DMS 273 (cell line): Measurements from ENCODE around the gene FAM25A.

ENCODE experiments used
- DNase-seq: peaks from one replicate; lab custom pipeline; 2025; ENCODE audit not compliant: unreplicated experiment; lab: John Stamatoyannopoulos, UW

FAM25A gene

GRCh38 chr10:87059401-87059800, 39.3 kb downstream of the FAM25A start:
- DNase-seq: no peak

GRCh38 chr10:87060280-87060928, 40.3 kb downstream of the FAM25A start:
- no peak for DNase-seq

DNA sequence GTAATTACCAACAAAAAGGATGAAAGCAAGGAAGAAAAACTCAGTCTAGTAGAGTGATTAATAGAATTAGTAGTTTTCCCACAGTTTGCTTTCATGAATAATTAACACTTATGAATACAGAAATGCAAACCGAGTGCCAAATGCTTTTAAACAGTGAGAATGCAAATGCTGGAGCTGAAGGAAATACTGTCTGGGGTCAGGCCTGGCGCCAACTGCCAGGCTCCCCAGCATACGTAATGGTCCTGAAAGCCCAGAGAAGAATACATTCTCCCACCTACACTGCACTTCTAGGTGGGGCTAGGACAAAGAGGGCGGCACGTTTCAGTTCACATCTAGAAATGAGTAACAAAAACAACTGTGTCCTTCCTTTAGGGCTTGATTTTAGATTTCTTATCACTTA, 44.6 kb downstream of the FAM25A start:
- no peak for DNase-seq

GRCh38 chr10:87066178-87066577, 46.1 kb downstream of the FAM25A start:
- DNase-seq: no peak

DNA sequence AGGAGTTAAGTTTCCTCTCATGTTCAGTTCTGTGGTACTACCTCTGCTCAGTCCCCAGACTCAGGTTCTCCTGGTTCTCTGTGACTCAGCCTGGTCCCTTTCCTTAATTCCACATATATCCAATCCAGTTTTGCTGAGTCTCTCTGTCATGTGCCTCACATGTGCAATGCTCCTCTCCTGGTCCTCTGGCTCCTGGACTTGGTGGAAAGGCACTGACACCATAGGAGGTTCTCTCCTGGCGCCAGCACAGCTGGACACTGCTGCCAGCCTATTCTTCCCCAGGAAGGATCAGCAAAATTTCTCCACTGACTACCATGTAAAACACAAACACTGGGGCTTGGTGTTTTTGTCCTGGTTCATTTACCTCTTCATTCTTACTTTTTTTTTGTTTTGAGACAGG, 46.8 kb downstream of the FAM25A start:
- no peak for DNase-seq

GRCh38 chr10:87068281-87068680, 48.2 kb downstream of the FAM25A start:
- no peak for DNase-seq

DNA sequence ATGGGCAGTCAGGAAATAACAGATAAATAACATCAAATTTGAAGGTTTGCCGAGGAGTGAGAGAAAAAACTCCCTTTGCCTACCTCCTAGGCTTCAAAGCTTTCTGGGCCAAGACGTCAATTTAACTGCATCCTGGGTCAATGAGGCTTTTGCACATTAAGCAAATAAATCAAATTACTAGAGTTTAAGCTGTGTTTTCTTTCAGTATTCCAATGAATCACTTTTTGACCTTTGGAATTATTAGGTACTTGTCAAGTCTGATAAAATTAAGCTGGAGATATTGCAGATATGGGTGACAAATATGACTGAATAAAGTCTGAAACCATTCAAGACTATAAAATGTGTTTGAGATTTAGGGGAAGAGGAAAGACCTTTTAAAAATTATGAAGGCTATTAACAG, 52.4 kb downstream of the FAM25A start:
- DNase-seq: no peak
